Measurements from ENCODE around the gene RAB7B. TPM values are rescaled to one million over a fixed set of nuclear protein-coding genes. Genes with fewer than 3 reads are reported as not detected.

Gene RAB7B
- total RNA-seq, 1 donor from 2014 or later: not detected

DNA sequence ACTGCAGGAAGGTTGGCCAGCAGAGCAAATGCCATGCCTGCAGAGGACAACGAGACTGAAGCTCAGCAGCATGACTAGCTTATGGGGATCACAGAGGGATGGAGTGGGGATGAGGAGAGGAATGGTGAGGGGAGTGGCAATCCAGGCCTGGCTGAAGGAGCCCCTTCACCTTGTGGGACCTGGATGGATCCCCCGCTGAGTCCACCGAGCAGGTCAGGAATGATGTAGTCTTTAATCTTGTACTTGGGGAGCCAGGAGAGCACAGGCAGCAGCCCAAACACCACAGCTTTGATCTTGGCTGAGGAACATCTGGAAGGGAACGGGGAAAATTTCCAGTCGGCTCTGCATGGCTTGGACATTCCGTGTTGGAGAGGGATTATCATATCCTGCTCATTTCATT is 70.4 kb downstream of the RAB7B start:
- TF ChIP-seq, protein P1, sequence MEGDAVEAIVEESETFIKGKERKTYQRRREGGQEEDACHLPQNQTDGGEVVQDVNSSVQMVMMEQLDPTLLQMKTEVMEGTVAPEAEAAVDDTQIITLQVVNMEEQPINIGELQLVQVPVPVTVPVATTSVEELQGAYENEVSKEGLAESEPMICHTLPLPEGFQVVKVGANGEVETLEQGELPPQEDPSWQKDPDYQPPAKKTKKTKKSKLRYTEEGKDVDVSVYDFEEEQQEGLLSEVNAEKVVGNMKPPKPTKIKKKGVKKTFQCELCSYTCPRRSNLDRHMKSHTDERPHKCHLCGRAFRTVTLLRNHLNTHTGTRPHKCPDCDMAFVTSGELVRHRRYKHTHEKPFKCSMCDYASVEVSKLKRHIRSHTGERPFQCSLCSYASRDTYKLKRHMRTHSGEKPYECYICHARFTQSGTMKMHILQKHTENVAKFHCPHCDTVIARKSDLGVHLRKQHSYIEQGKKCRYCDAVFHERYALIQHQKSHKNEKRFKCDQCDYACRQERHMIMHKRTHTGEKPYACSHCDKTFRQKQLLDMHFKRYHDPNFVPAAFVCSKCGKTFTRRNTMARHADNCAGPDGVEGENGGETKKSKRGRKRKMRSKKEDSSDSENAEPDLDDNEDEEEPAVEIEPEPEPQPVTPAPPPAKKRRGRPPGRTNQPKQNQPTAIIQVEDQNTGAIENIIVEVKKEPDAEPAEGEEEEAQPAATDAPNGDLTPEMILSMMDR (IDR thresholded peaks at IDR 0.05; ENCODE audit: unreplicated experiment): no peak
- Mint-ChIP-seq H3K36me3 (ENCODE audit: insufficient read depth) (no peaks in the 10 kb centered on the region), H3K27me3 (peaks cover 5% of the 10 kb centered on the region), H3K9me3 (ENCODE audit: low read depth) (peaks cover 4% of the 10 kb centered on the region), H3K4me3 (ENCODE audit: low read depth) (no peak overlapping the region), H3K27ac (peak overlapping the region; percentile 97), H3K4me1 (ENCODE audit: low read depth) (peaks cover 49% of the 10 kb centered on the region)
- no peak for DNase-seq (ENCODE audit: low spot score, unreplicated experiment)

GRCh38 chr1:205930799-205931281 is 72.4 kb downstream of the RAB7B start:
- no peak overlapping the region for H3K27ac Mint-ChIP-seq
- no peak for DNase-seq (ENCODE audit: low spot score, unreplicated experiment)
- H3K4me1 Mint-ChIP-seq (ENCODE audit: low read depth): peaks cover 36% of the 10 kb centered on the region
- TF ChIP-seq, protein P1 (IDR thresholded peaks at IDR 0.05; ENCODE audit: unreplicated experiment): no peak
- H3K9me3 Mint-ChIP-seq (ENCODE audit: low read depth): peaks cover 4% of the 10 kb centered on the region
- H3K27me3 Mint-ChIP-seq: peaks cover 10% of the 10 kb centered on the region
- H3K4me3 Mint-ChIP-seq (ENCODE audit: low read depth): no peak overlapping the region
- no peaks in the 10 kb centered on the region for H3K36me3 Mint-ChIP-seq (ENCODE audit: insufficient read depth)

- Mint-ChIP-seq H3K36me3 (ENCODE audit: insufficient read depth) (no peaks in the 10 kb centered on the region), H3K4me3 (ENCODE audit: low read depth) (no peak overlapping the region), H3K27ac (no peak overlapping the region), H3K27me3 (peaks cover 10% of the 10 kb centered on the region), H3K4me1 (ENCODE audit: low read depth) (peaks cover 36% of the 10 kb centered on the region), H3K9me3 (ENCODE audit: low read depth) (peaks cover 4% of the 10 kb centered on the region)
- TF ChIP-seq, protein P1 (IDR thresholded peaks at IDR 0.05; ENCODE audit: unreplicated experiment): no peak
- DNase-seq (ENCODE audit: low spot score, unreplicated experiment): no peak
These were observed 73.0 kb downstream of the RAB7B start for GRCh38 chr1:205930195-205930577.

GRCh38 chr1:205929496-205930194 is 73.5 kb downstream of the RAB7B start:
- Mint-ChIP-seq H3K36me3 (ENCODE audit: insufficient read depth) (no peaks in the 10 kb centered on the region), H3K4me3 (ENCODE audit: low read depth) (no peak overlapping the region), H3K9me3 (ENCODE audit: low read depth) (peaks cover 4% of the 10 kb centered on the region), H3K4me1 (ENCODE audit: low read depth) (peaks cover 35% of the 10 kb centered on the region), H3K27me3 (peaks cover 10% of the 10 kb centered on the region), H3K27ac (no peak overlapping the region)
- DNase-seq (ENCODE audit: low spot score, unreplicated experiment): no peak
- TF ChIP-seq, protein P1 (IDR thresholded peaks at IDR 0.05; ENCODE audit: unreplicated experiment): no peak

- H3K4me1 Mint-ChIP-seq (ENCODE audit: low read depth): peaks cover 24% of the 10 kb centered on the region
- H3K36me3 Mint-ChIP-seq (ENCODE audit: insufficient read depth): no peaks in the 10 kb centered on the region
- H3K9me3 Mint-ChIP-seq (ENCODE audit: low read depth): peaks cover 4% of the 10 kb centered on the region
- peaks cover 10% of the 10 kb centered on the region for H3K27me3 Mint-ChIP-seq
- TF ChIP-seq, protein P1 (IDR thresholded peaks at IDR 0.05; ENCODE audit: unreplicated experiment): no peak
- no peak overlapping the region for H3K4me3 Mint-ChIP-seq (ENCODE audit: low read depth)
- DNase-seq (ENCODE audit: low spot score, unreplicated experiment): no peak
- H3K27ac Mint-ChIP-seq: no peak overlapping the region
These were observed 74.9 kb downstream of the RAB7B start for GRCh38 chr1:205928317-205928716.

All from progenitor cell of endocrine pancreas (in vitro differentiated cells).